Medulla oblongata (tissue), 1 donor: ENCODE results near the gene PCSK4.
"Not testable (repeated sequence)": the region's sequence is repeated elsewhere in the genome, so short reads cannot be mapped to it uniquely, and the experiment has no call there.

Experiments used
- DNase-seq: peaks from one replicate; pipeline ENCODE4 v3.0.0-alpha.2; 2015; ENCODE audit errors: extremely low spot score

The PCSK4 gene

DNA sequence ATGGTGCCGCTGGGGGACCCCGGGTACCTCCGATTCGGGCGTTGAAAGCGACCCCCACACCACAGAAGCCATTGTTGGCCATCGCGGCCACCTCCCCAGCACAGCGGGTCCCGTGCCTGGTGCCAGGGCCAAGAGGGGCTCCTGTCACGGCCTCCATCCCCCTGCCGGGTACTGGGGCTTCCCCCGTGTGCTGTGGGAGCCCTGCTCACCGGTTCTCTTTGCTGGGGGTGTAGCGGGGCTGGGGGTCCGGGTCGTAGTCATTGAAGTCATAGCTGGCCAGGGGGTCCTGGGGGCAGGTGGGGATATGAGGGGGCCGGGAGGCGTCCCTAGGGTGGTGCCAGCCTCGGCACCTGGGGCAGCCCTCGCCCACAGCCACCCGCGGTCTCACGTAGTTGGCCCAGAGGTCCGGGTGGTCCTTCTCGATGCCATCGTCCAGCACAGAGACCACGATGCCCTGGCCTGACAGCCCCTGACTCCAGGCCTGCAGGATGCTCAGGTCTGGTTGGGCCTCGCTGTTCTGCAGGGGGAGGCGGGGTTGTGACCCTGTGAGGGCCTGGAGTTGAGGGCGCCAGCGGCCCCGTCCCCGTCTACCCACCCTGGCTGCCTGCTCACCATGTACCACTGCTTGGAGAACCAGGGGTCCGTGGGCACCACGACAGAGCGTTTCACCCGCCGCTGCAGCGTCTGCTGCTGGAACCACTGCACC, 2.4 kb downstream of the PCSK4 start:
- no peak for DNase-seq

DNA sequence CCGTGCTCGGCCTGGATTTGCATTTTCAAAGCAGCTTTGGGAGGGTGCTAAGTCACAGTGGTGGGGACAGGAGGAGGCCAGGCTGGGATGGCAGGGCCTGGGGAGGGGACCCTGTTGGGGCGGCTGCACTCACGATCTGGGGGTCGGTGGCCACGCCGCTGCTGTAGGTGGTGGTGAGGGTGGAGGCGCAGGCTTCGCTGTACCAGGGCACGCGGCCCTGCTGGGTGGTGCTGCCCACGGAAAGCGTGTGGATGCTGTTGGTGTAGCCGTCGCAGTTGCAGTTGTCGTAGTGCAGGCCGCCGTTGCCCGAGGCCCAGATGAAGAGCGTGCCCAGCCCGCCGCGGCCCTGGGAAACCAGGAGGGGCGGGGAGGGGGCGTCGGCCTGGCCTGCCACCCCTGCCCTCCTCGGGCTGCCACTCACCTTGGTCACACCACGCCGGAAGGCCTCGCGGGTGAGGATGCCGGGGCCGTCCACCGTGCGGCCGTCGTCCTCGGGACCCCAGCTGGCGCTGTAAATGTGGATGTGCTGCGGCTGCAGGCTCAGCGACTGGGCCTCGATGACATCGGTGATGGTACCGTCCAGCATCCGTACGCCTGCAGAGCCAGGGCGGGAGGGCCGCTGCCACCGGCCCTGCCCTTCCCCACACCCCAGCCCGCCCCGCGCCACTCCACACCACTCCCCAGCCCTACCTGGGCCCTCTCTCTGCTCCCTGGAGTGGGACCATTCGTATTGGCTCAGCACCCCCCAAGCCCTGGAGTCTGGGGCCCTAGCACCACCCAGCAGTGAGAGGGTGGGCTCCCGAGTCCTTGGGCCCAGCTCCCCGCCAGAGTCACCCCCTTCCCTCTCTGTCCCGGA, 3.2 kb downstream of the PCSK4 start:
- DNase-seq = no peak

- no peak for DNase-seq
Measured at GRCh38 chr19:1483979-1484428, 6.1 kb downstream of the PCSK4 start.

DNA sequence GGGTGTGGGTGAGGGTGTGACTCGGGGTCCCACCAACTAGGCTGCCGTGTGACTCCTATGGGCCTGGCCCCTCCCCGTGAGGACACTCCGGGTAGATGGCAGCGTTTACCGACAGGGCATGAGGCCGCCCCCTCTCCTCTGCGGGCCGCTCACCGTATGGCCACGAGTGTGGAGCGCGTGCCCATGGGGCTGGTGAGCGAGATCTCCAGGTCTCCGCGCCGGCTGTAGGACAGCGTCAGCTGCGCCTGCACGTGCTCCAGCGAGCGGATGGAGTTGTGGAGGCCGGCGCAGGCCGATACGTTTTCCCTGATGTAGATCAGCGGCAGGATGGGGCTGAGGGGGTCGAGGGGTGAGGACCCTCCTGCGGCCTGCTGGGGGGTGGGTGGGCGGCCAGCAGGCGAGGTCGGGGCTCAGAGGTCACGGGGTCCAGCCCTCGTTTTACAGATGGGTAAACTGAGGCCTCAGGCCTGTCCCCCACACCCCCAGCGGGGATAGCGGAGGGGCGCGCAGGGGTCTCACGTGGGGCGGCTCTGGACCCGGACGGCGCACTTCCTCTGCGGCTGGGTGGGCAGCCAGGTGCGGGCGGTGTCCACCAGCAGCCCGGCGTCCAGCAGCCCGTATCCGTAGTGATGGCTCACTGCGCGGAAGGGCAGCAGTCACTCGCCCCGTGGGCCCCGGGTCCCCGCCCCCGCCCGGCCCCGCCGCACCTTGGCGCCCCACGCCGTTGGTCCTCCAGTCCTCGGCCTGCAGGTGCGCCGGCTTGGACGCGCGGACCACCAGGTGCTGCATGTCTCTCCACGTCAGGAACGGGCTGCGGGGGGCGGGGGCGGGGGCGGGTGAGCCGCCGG, 6.8 kb downstream of the PCSK4 start:
- DNase-seq = no peak

DNA sequence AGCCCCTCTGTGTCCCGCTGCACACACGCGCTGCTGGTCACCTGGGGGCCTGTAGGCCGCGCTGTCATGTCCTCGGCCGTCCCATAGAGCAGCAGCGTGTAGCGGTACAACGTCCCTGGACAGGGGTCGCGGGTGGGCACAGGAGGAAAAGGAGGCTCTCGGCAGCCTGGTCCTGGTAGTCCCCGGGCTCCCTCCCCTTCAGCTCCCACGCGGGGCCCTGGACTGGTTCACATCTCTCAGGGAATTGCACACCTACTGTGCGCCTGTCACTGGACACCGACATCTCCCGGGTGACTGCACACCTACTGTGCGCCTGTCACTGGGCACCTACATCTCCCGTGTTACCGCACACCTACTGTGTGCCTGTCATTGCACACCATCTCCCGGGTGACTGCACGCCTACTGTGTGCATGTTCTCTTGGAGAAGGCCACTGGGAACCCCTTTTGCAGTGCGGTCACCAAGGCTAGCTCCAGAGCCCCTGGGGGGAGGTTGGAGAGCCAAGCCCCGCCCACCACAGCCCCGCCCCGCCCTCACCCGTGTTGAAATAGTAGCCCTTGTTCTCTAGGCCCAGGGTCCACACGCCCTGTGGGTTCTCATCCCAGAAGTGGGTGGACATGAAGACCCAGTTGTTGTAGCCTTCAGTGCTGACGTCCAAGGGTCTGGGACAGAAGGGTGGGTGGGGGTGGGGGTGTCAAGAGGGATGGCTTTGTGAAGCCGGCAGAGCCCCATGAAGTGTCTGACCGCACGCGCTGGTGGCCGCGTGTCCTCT, 7.6 kb downstream of the PCSK4 start:
- no peak for DNase-seq

DNA sequence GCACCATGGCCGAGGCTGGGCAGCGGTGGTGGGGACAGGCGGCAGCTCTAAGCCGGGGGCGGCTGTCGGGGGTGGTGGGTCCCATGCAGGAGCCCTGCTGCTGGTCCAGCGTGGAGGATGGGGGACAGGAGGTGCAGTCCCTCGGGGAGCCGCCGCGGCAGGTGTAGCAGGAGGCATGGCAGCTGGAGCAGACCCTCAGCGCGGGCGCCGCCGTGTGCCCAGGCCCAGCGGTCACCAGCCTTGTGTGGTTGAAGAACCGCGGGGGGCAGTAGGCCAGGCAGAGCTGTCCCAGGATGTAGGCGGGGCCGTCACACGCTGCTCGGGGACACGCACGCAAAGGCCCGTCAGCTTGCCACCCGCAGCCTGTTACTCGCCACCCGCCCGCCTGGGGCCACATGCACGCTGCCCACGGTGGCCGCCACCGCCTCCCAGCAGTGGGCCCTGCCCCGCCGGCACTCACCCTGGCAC, 8.2 kb downstream of the PCSK4 start:
- no peak for DNase-seq

- DNase-seq = no peak
Measured at GRCh38 chr19:1481224-1481892, 8.8 kb downstream of the PCSK4 start.

DNA sequence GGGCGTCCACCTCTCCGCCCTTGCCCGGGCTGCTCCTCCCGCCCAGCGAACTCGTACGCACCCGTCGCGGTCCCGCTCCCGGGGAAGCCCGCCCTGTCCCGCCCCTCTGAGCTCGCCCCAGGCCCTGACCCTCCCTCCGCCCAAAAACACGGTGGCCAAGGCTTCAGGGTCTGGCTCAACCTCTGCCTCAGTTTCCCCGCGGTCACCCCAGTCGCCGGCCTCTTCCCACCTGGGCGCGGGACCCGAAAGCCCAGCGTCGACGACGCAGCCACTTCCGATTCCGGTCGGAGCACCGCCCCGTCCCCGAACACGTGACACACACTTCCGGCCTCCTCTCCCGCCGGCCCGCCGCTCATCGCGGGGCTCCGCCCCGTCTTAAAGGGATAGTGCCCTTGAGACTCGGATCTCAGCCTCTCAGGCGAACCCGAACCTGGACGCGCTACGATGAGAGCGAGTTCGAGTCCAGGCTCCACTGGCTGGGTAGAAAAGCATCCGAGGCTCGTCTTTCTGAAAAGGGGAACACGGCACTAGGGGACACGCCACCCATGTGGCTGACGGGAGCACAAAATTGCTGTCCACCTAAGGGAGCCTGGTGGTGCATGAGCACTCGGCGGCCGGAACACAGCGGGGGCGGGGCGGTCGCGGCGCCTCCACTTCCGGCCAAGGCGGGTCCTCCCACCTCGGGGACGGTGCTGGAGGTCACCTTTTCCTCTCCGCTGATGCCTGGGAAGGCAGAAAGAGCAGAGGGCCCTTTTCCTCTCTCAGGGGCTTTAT, 11.0 kb downstream of the PCSK4 start, which contains the start of gene C19orf25:
Gene C19orf25, minus strand, starts transcription at position 282 of the 774 bp plus-strand sequence. CDS start 312 bp downstream, outside the sequence.
- DNase-seq = peak; percentile 96

DNA sequence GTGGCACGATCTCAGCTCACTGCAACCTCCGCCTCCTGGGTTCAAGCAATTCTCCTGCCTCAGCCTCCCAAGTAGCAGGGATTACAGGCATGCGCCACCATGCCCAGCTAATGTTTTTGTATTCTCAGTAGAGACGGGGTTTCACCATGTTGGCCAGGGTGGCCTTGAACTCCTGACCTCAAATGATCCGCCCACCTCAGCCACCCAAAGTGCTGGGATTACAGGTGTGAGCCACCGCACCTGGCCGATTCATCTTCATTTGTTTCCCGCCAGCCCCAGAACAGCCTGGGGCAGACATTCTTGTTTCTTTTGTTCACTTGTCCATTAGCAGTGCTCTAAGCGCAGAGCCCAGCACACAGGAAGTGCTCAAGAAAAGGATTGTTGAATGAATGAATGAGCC, 13.1 kb downstream of the PCSK4 start:
- not testable (repeated sequence) for DNase-seq

GRCh38 chr19:1475751-1476437, 14.3 kb downstream of the PCSK4 start:
- DNase-seq = no peak

DNA sequence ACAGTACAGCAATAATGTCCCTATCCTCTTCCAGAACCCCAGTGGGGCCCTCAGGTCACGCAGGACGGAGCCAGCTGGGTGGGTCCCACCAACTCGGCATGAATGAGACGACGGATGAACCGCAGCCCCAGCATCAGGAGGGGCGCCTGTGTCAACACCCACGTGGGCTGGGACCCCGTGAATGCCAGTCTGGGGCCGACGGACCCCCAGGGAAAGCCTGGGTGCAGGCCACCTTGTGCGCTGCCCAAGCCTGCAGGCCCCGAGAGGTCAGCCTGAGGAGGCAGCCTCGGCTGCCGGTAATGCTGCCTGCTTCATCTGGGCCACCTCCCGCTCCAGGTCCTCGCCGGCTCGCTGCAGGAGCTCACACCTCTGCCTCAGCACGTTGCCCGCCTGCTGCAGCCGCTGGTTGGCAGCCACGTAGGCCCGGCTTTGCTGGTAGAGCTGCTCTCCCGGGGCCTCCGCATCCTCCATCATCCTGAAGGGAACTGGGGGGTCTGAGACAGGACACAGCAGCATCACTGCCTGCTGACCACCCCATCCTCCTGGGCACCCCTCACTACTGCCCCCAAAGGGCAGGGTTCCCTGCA, 15.3 kb downstream of the PCSK4 start:
- no peak for DNase-seq

GRCh38 chr19:1474011-1474764, 16.0 kb downstream of the PCSK4 start:
- peak; percentile 84 for DNase-seq

DNA sequence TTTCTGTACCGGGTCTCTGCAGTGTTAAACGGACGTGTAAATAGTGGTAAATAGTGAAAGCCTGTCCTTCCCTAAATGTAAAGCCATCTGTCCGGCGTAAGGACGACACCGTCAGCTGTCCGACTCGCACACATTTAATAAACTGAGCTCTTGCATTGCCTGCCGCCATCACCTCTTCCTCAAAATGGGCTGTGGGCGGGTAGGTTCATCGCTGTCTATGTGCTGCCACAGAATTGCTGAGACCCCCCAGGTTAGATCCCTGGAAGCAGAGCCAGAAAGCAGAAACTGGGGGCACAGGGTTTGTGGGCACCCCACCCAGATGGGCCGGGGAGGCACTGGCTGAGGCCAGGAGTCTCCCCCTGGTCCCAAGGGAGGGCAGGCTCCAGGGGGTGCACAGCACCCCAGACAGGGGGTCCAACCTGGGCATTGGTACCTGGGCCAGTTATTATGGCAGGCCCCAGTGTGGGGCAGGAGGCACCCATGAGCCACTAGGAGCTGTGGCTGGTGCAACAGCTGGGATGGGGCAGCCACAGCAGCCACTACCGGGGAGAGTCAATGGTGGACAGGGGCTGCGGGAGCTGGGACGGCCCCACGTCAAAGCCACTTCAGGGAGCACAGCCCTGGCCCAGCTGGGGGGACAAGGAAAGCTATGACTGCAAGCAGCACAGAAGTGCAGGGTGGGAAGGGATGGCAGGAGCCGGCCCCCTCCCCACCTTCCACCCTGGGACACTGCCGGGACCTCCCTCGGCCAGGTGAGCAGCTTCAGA, 16.9 kb downstream of the PCSK4 start:
- no peak for DNase-seq

GRCh38 chr19:1472231-1473084, 17.7 kb downstream of the PCSK4 start:
- no peak for DNase-seq

DNA sequence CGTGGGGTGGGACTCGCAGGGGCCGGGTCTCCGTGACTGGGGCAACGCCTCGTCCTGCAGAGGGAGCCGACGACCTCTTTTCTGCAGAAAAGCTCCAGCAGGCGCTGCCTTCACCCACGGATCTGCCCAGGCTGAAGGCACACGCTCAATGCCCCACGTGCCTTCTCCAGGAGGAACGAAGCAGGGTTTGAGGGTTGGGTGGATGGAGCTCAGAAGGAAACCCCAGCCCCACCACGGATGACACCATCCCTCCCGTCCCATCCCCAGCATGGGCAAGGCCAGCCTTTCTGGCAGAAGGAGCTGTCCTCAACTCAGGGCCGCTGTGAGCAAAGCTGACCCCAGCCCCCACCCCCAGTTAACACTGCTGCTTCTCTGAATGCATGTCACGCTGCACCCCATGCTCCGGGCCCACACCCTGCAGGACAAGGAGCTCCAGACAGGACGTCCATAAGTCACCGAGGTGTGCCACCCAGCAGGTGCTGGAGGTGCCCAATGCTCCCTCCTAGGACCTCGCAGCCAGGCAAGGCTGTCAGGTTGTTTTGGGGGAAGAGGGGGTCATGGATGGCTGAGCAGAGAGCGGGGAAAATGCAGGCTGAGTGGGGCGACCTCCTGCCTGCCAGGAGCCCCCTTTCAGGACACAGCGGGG, 18.5 kb downstream of the PCSK4 start:
- DNase-seq = peak; percentile 63

DNA sequence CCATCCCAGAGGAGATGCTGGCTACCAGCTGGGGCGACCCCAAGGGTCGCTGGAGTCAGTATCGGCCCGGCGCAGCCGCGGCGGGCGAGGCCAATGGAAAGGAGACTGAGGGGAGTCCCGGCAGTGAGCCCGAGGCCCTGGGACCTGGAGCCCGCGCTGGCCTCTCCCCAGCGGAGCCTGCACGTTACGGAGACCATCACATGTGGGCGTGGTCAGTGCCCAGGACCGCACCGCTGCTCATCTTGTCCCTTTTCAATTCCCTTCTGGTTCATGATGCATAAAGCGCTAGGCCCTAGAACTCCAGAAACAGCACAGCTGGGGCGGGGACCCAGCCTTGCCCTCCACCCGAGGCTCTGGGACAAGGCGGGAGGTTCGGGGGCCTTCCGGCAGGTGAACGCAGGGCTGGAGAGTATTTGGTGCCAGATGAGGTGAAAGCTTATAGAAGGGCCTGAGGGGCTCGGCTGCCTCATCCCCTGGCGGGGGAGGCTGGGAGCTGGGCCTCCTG, 19.1 kb downstream of the PCSK4 start:
- no peak for DNase-seq
